Kasumi-1 (cell line): ENCODE measurements around the gene ENOPH1.

Experiments used
- DNase-seq, 2 experiments: peaks; one replicate each; lab custom pipeline; 2025; lab: John Stamatoyannopoulos, UW

ENOPH1 gene

DNA sequence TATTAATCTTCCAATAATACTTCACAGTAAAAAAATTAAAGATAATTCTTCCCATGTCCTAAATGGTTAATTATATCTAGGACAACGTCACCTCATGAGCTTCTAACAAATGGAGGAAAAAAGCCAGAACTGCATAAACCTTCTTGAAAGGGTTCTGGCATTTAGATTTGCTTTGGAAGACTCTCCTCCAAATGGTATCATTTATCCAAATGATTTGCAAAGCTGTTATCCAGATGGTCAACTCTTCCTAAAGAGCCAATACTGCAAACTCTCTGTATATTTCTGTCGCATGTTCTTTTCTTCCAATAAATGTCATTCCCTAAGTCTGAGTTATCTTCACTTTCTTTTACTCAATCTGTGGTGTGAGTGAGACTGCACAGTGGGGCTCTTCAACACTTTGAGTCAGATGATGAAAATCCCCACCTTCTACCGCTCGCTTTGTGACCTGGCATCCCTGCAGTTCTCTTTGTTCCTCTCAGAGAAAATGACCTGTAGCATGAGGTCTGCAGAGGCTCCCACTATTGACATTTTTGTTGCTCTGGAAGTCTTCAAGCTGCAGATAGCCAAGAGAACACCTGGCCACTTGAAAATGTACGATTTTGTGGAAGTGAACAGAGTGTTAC is 78.5 kb downstream of the ENOPH1 start:
- no peak for DNase-seq

DNA sequence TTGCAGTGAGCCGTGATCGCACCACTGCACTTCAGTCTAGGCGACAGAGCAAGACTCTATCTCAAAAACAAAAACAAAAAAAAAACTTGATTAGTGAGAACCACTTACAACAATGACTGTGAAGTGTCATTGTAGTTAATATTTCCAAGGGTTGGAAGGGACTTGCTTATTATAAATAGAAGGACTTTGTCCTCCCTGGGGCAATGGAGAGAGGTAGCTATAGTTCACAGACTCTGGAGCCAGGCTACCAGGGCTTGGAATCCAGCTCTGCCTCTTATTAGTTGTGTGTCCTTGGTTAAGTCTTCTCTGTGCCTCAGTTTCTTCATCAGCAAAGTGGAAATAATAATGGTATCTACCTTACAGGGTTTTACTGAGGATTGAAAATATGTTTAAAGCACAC is 79.8 kb downstream of the ENOPH1 start:
- DNase-seq: no peak
